Esophagus mucosa (tissue), 1 donor: ENCODE data around the gene TRPM4. TPM values are rescaled to one million over a fixed set of nuclear protein-coding genes. Genes with fewer than 3 reads are reported as not detected.
A peak's percentile ranks its signal among the peaks of the same experiment; 100 is the strongest.
"Not testable (repeated sequence)": the region's sequence is repeated elsewhere in the genome, so short reads cannot be mapped to it uniquely, and the experiment has no call there.

Experiments
- ATAC-seq: fragments of 200-7000 bp; cut with Tn5 transposase; one replicate; pipeline ENCODE4 v1.9.1; 2020
- total RNA-seq: library from RNA; stranded (reverse); gene quantifications from one replicate; pipeline ENCODE4 v1.2.4, GENCODE V29; 2023
- donor health status: DM: yes; HTN: yes; CAD: no.

Gene TRPM4
- total RNA-seq, 1 donor from 2014 or later = 12.1 TPM

DNA sequence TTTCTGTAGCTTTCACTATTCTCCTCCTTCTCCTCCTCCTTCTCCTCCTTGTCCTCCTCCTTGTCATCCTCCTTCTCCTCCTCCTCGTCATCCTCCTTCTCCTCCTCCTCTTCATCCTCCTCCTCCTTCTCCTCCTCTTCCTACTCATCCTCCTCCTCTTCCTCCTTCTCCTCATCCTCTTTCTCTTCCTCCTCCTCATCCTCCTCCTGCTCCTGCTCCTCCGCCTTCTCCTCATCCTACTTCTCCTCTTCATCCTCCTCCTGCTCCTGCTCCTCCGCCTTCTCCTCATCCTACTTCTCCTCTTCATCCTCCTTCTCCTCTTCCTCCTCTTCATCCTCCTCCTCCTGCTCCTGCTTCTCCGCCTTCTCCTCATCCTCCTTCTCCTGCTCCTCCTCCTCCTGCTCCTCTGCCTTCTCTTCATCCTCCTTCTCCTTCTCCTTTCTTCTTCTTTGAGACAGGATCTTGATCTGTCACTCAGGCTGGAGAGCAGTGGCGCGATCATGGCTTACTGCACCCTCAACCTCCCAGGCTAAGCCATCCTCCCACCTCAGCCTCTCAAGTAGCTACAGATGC, 36.3 kb downstream of the TRPM4 start:
- no peak for ATAC-seq

DNA sequence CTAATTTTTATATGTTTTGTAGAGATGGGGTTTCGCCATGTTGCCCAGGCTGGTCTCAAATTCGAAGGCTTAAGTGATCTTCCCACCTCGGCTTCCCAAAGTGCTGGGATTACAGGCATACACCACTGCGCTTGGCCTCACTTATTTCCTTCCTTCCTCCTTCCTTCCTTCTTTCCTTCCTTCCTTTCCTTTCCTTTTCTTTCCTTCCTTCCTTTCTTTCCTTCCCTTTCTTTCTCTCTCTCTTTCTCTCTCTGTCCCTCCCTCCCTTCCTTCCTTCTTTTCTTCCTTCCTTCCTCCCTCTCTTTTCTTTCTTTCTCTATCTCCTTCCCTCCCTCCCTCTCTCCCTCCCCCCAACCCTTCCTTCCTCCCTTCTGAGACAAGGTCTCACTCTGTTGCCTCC, 36.8 kb downstream of the TRPM4 start:
- ATAC-seq = no peak

DNA sequence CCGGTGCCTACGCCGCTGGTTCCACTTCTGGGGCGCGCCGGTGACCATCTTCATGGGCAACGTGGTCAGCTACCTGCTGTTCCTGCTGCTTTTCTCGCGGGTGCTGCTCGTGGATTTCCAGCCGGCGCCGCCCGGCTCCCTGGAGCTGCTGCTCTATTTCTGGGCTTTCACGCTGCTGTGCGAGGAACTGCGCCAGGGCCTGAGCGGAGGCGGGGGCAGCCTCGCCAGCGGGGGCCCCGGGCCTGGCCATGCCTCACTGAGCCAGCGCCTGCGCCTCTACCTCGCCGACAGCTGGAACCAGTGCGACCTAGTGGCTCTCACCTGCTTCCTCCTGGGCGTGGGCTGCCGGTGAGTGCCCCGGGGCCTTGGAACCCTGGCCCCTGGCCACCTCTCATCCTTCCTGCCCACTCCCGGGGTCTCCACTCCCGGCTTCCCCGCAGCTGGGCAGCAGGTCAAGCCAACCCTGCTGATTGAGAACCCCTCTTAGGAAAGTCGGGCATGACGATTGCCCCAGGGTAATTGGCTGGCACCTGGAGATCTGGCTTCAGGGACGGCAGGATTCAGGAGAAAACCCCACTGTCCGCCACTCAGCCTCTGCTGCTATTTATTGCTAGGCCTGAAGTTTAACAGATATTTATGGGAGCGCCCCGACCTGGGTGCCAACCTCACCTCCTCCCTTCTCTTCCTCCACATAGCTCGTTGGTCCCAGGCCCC, 39.1 kb downstream of the TRPM4 start:
- peak; percentile 29 for ATAC-seq

DNA sequence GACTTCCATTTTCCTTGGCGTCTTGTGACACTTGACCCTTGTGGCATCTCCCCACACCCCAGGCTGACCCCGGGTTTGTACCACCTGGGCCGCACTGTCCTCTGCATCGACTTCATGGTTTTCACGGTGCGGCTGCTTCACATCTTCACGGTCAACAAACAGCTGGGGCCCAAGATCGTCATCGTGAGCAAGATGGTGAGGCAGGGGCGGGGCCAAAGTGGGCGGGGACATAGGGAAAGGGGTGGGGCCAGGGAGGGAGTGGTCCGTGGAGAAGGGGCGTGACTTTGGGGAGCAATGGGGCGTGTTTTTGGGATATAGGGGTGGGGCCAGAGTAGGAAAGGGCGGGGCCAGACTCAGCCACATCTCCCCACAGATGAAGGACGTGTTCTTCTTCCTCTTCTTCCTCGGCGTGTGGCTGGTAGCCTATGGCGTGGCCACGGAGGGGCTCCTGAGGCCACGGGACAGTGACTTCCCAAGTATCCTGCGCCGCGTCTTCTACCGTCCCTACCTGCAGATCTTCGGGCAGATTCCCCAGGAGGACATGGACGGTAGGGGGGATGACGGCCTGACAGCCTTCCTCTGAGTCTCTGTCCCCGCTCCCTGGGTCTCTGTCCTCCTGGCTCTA, 42.8 kb downstream of the TRPM4 start:
- peak; percentile 24 for ATAC-seq

DNA sequence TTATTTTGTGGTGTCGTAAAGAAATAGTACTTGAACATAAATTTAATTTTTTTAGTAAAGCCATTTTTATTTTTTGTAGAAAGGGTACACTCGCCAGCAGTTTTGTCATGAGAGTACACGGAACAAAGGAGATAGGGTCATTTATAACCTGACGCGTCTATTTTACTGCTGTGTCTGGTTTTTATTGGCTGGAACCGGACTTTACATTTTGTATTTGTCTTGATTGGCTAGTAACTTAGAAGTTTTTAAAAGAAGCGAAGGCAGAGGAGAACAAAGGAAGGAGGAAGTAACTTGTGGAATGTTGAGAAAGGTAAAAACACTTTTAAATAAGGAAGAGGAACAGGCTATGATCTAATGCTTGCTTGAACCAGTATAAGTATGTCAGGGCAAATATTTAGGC, 43.5 kb downstream of the TRPM4 start:
- no peak for ATAC-seq

DNA sequence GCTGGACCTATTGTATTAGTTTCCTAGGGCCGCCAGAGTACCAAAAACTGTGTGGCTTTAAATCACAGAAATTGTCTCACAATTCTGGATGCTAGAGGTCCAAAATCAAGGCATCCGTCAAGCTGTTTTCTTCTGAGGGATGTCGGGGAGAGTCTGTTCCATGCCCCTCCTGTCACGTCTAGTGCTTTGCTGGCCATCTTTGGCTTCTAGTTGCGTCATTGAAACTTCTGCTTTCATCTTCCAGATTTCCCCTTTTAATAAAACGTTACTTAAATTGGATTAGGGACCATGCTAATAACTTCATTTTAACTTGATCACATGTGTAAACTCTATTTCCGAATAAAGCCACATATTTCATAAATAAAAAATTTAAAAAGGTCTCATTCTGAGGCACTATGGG, 47.5 kb downstream of the TRPM4 start:
- no peak for ATAC-seq

DNA sequence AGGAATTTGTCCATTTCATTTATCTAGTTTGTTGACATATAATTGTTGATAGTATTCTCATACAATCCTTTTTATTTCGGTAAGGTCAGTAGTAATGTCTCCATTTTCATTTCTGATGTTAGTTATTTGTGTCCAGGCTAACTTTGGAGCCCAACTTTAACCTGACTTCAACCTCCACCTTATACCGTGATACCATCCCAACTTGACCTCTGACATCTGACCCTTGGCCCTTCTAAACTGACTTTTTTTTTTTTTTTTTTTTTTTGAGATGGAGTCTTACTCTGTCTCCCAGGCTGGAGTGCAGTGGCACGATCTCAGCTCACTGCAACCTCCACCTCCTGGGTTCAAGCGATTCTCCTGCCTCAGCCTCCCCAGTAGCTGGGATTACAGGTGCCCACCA, 51.9 kb downstream of the TRPM4 start:
- not testable (repeated sequence) for ATAC-seq

DNA sequence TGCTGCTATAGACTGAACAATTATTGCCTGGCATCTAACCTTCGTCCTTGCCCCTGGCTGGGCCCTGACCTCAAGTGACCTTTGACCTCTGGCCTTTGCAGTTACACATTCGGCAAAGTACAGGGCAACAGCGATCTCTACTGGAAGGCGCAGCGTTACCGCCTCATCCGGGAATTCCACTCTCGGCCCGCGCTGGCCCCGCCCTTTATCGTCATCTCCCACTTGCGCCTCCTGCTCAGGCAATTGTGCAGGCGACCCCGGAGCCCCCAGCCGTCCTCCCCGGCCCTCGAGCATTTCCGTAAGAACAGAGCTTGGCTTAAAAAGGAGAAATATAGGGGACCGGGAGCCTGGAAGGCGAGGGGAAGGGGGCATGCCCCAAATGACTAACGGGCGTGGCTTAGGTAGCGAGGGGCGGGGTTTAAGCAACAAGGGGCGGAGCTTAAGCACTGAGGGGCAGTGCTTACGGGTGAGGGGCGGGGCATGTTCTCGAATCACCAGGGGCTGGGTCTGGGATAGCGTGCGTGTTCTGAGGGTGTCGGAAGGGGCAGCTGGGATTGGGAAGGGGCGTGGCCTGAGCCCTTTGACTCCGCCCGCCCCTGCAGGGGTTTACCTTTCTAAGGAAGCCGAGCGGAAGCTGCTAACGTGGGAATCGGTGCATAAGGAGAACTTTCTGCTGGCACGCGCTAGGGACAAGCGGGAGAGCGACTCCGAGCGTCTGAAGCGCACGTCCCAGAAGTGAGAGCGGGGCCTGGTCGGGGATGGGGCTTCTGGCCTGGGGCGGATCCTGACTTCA, 52.7 kb downstream of the TRPM4 start:
- ATAC-seq = peak; percentile 53

DNA sequence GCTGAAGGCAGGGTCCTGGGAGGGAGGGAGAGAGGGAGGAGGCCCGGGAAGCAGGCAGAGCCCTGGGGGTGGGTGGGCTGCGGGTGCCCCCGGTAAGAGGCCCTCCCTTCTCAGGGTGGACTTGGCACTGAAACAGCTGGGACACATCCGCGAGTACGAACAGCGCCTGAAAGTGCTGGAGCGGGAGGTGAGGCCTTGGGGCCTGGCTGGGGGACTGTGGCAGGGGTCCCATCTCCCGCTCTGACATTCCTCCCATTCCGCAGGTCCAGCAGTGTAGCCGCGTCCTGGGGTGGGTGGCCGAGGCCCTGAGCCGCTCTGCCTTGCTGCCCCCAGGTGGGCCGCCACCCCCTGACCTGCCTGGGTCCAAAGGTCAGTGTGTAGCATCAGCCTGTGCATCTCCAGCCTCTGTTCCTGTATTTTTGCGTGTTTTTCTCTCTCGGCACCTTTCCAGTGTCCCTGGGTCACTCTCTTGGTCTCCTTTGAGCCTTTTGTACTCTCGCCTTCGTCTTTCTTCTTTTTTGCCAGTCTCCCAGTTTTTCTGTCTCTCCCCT, 53.4 kb downstream of the TRPM4 start:
- peak; percentile 13 for ATAC-seq

DNA sequence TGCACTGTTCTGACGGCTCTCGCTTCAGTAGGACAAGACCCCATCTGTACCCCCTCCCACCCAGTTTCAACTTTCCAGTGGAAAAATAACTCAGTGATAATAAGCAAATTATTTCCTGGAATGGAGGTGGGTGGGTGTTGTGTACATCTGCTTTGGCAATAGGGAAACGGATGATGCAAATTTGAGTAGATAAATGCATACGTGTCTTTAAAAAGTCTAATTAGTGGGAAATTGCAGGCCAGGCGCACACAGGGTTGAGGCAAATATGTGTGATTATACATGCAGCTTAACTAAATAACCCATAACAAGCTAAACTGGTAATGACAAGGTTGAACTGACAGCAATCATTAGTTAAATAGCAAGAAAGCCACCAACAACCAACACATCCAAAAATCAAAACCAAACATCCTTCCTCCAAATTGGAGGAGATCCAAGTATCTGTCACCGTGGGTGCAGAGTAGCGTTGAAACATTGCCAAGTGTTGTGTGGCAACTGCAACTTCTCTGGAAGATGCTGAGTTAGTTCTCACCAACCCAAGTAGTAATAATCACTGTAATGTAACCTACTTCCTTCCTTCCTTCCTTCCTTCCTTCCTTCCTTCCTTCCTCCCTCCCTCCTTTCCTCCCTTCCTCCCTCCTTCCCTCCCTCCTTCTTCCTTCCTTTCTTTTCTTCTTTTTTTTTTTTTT, 54.6 kb downstream of the TRPM4 start:
- ATAC-seq = peak; percentile 19

DNA sequence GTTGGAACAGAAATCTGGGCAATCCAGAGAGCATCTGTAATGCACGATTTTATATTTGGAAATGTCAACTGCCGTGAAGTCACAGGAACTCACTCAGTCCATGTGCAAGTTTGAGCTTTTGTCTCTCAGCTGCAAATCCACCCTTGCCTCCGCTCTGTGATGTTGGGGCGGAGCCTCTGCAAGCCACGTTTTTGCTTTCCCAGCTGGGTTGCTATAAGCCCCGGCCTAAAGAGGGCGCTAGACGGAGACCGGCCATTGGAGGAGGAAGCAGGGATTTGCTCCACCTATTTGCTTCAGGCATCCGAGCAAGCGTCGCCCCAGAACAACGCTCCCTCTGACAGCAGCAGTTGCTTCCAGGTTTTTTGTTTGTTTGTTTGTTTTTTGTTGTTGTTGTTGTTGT, 56.2 kb downstream of the TRPM4 start:
- ATAC-seq = no peak

DNA sequence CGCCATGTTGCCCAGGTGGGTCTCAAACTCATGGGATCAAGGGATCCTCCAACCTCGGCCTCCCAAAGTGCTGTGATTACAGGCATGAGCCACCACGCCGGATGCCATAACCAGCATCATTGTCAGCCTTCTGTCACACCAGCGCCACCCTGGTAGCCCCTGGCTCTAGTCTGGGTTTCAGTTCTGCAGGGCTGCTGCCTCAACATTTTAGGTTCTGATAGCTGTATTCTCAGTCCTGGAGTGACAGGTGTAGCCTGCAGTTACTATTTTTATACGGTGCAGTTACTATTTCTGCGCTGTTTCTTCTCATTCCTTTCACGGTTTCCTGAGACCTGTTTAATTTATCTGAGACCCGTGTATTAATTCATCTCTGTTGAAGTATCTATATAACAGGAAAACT, 57.1 kb downstream of the TRPM4 start:
- no peak for ATAC-seq

DNA sequence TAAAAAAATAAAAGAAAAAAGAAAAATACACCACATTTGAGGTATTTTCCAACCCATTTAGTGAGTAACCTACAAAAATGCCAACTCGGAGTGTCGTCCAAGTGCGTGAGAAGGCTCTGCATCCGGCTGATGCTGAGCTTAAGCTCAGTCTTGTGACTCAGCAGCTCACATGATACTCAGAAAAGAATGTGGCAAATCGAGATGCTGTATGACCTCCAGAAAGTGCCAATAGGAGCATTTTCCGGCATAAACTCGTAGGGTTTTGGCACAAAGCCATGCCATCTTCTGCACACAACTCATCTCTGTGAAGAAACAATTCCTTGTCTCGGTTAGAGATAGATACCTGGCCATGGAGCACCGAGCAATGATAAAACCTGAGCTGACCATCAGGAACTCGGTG, 58.5 kb downstream of the TRPM4 start:
- no peak for ATAC-seq

DNA sequence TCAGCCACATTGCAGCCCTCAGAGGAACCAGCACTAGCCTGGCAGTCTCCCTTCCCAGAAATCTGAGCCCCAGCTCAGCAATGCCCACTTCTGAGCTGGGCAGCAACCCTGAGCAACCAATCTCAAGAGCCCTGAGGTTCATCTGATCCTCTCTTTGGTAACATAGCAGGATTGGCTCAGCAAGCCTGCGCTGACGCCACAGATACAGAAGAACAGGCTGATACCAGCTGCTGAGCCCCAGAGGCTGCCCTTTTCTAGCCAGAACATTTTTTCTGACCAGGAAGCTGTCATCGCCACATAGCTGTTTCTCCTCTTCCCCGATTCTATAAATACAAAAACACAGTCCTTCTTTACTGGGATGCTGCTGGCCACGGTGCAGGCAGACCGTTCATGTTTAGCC, 59.8 kb downstream of the TRPM4 start:
- ATAC-seq = no peak

DNA sequence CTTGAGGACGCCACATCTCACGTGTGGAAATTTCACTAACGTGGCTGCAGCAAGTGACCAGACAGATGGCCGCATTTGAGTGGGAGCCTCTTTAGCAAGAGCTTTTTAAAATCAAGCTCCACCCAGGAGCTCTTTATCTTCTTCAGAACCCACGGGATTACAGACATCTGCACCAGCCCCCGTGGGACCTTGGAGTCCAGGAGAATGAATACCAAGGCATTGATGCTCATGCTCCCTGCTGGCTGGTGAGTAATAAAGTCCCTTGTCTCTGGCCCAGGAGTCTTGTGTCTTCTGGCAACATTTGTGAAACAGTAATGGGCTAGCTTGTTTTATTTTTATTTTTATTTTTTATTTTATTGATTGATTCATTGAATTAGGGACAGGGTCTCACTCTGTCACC, 64.4 kb downstream of the TRPM4 start:
- no peak for ATAC-seq

DNA sequence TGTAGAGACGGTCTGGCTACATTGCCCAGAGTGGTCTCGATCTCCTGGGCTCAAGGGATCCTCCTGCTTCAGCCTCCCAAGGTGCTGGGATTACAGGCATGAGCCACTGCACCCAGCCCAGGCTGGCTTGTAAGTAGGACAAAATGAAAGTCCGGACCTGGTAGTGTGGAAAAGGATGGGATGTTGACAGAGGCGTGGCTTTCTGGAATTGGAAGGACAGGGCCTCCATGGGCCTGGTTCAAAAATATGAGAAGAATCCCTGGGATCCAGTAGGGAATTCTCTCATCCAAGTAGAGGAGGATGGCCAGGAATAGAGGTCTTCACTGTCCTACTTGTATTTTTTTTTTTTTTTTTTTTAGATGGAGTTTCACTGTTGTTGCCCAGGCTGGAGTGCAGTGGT, 64.9 kb downstream of the TRPM4 start:
- ATAC-seq = no peak

DNA sequence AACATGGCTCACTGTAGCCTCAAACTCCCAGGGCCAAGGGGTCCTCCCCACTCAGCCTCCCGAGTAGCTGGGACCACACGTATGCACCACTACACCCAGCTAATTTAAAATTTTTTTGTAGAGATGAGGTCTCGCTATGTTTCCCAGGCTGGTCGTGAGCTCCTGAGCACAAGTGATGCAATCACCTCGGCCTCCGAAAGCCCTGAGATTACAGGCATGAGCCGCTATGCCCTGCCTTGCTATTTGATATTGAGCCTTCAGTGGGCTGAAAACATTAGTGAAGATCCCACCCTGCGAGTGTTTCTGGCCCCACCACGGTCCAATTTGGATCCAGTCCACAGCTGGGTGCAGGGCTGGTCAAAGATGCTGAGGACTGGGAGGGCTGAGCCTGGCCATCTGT, 65.9 kb downstream of the TRPM4 start:
- ATAC-seq = no peak

DNA sequence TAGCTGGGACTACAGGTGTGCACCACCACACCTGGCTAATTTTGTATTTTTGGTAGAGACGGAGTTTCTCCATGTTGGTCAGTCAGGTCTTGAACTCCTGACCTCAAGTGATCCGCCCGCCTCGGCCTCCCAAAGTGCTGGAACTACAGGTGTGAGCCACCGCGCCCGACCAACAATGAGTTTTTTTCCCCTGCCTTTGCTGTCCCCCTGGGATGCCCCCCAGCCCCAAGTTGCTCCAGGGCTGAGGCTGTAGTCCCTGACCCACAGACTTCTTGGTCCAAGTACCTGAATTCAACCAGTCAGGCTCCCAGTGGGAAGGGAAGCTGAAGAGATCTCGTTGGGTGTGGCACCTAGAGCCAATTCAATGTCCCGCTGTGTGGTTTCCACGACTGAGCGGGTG, 66.8 kb downstream of the TRPM4 start:
- ATAC-seq = peak; percentile 9

DNA sequence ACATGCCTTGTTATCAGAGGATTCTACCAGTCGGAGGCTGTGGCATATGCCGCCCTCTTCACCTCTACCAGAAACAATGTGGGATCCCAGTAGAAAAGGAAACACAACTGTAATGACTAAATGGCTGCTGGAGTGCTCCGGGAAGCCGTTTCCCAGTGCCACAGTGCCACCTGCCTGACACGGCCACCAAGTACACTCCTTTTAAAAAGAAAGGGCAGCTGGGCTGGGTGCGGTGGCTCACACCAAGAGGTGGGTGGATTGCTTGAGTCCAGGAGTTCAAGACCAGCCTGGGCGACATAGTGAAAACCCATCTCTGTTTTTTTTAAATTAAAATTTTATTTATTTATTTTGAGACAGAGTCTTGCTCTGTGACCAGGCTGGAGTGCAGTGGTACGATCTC, 67.3 kb downstream of the TRPM4 start:
- ATAC-seq = peak; percentile 78

DNA sequence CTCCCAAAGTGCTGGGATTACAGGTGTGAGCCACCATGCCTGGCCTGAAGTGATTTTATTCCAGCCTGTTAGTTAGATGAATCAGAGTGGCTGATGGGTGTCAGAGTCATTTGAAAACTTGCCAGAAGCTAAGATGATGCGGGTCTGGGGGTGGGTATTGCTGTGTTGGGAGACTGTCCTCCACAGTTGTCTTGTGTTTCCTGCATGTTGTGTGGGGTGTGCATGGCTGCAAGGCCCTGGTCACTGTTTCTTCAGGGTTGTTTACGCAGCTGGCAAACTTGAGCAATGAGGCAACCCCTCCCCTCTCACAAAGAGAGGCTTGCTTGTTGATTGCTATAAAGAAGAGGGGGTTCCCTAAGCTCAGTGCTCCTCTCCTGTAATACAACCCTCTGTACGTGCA, 71.8 kb downstream of the TRPM4 start:
- ATAC-seq = no peak

DNA sequence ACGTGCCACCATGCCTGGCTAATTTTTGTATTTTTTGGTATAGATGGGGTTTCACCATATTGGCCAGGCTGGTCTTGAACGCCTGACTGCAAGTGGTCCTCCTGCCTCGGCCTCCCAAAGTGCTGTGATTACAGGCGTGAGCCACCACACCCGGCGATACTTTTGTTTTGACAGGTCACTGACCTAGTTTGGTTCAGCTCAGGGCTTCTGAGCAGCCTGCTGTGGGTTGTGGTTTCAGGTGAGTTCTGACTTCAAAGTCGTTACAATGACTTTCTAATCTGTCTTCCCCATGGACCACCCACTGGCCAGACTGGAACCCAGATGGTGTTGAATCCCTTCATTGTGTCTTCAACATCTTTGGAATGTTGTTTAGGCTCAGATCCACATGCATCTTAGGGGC, 73.8 kb downstream of the TRPM4 start:
- no peak for ATAC-seq

DNA sequence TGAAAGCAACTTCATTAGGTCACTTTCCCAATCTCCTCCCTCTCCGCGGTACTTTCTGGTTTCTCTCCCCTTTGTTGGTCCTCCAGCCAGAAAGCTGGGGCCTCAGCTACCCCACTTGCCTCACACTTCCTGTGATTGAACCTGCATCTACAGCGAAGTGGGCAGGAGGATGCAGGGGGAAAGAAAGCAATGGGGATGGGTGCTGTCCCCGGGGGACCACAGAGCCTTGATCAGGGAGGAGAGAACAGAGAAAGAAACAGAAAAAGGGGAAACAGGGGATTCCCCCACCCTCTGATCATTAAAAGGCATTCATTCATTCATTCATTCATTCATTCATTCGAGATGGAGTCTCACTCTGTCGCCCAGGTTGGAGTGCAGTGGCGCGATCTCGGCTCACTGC, 74.2 kb downstream of the TRPM4 start:
- ATAC-seq = no peak

DNA sequence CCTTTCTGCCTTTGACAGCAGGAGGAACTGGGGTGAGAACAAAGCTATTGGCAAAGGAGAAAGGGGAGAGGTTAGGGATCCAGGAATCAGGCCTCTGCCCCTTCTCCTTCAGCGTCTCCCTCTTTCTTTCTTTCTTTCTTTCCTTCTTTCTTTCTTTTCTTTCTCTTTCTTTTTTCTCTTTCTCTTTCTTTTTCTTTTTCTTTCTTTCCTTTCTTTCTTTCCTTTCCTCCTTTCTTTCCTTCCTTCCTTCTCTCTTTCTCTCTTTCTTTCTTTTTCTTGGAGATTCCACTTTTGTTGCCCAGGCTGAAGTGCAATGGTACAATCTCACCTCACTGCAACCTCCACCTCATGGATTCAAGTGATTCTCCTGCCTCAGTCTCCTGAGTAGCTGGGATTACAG, 75.6 kb downstream of the TRPM4 start:
- ATAC-seq = no peak
